ENCODE results near the gene SNTG2.

SNTG2 gene

DNA sequence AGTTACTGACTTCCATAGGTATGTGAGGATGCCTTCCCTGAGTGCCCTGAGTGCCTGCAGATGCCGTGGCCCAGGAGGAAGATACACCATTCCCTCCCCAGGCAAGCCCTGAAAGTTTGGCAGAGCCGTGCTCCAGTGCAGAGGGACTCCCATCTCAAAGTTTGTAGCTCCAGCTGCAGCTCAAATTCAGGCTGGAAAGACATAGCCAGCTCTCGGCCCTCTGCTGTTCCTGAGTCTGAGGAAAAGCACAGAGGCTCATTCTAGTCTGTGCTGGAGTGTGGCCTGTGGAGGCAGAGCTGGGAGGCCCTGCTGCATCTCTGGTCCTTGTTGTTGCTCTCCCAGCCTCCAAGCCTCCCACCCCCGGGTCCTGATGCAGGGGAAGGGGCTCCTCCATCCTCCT is 446.7 kb downstream of the SNTG2 start:
- no peak for TF ChIP-seq CTCF (IDR thresholded peaks at IDR 0.05)
- no peak overlapping the region for H3K27ac ChIP-seq
- no peak for DNase-seq (ENCODE audit: low spot score)
- no peak overlapping the region for H3K4me3 ChIP-seq

DNA sequence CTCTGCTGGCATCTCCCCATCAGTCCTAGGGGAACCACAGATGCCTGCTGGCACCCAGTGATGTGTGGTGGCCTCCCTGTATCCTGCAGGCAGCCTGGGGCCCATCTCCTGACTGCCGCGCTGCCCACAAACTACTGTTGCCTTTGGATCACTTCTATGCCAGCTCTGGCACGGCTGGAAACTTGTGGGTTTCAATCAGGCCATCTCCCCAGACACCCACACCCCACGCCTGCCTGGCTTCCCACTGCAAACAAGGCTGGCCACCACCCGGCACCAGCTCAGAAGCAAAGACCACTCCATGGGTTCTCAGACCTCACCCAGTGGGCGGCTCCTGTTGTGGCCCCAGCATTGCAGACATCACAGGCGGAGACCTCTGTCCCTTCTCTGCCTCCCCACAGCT is 447.5 kb downstream of the SNTG2 start:
- TF ChIP-seq CTCF (IDR thresholded peaks at IDR 0.05) = no peak
- DNase-seq (ENCODE audit: low spot score) = no peak
- Histone ChIP-seq H3K27ac (no peak overlapping the region), H3K4me3 (no peak overlapping the region)

DNA sequence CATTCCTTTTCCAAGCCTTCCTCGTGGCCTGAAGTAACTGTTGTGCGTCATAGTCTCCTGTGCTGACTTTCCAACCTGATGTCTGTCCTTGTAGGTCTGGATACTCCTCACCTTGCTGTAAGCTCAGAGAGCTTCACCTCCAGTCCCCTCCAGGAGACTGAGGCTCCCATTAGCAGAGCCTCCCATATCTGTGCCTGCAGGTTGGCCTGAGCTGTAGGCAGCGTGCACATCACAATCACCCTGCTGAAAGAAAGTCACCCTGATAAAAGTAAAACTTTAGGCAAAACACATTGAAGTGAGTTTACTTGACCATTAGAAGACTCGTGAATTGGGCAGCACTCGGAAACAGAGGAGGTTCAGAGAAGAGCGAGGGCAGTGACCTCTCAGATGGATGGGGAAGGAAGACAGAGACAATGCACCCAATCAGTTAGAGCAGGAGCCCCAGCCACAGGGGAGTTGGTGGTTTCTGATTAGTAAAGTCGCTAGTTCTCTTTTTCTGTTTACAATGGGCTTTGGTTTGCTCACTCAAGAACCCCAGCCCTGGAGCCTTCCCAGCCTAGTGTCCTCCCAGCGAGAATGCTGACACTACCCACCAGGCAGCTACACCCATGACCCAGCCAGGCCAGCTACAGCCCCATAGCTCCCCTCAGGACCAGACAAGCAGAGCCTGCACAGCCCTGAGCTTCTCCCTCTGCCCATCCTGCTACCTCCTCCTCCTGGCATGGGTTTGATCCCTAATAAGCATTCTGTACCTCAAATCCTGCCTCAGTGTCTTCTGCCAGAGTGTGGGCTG is 450.5 kb downstream of the SNTG2 start:
- no peak overlapping the region for H3K4me3 ChIP-seq
- H3K27ac ChIP-seq = no peak overlapping the region
- no peak for DNase-seq (ENCODE audit: low spot score)
- TF ChIP-seq CTCF (IDR thresholded peaks at IDR 0.05) = no peak

DNA sequence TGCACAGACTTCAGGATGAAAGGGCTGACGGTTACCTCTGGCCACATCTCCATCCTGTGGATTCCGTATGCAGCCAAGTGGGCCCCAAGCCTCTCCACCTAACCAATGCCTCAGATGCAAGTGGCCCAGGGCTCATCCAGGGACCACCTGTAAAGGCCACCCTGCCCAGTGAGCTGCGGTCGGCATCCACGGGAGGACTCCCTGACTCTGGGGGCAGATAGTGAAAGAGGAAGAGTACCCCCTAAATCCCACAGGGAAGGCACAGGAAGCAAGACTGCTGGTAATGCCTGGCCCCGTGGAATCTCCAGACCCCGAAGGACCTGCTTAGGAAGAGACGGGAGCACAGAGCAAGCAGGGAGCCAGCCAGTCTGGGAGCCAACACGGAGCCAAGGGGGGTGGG is 451.4 kb downstream of the SNTG2 start:
- no peak for DNase-seq (ENCODE audit: low spot score)
- no peak for TF ChIP-seq CTCF (IDR thresholded peaks at IDR 0.05)
- Histone ChIP-seq H3K4me3 (no peak overlapping the region), H3K27ac (no peak overlapping the region)

DNA sequence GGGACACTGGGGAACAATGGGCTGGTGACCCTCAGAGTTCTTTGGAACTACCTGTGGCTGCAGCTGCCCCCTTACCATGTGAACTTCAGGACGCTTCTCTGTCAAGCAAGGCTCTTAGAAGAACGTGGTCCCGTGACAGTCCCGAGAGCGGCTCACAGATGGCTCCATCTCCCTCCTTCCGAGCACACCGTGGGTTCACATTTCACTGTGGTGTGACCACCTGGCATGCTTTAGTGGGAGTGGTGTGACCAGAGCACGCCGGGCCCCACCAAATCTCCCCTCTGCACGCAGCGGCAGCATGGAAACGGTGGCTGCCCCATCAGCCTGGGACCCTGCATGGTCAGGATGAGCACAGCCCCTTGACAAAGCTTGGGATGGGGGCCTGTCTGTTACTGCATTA is 452.9 kb downstream of the SNTG2 start:
- no peak for DNase-seq (ENCODE audit: low spot score)
- Histone ChIP-seq H3K27ac (no peak overlapping the region), H3K4me3 (no peak overlapping the region)
- no peak for TF ChIP-seq CTCF (IDR thresholded peaks at IDR 0.05)

- Histone ChIP-seq H3K4me3 (no peak overlapping the region), H3K27ac (no peak overlapping the region)
- no peak for DNase-seq (ENCODE audit: low spot score)
- TF ChIP-seq CTCF (IDR thresholded peaks at IDR 0.05) = no peak
Measured at GRCh38 chr2:1405124-1405523, 454.5 kb downstream of the SNTG2 start.

- no peak for DNase-seq (ENCODE audit: low spot score)
- TF ChIP-seq CTCF (IDR thresholded peaks at IDR 0.05) = no peak
- H3K27ac ChIP-seq = no peak overlapping the region
- no peak overlapping the region for H3K4me3 ChIP-seq
Measured at GRCh38 chr2:1405967-1406366, 455.3 kb downstream of the SNTG2 start.

Measured in coronary artery (tissue), 2 donors.